Left lobe of liver (tissue), 2 donors: ENCODE data around the gene RPSA. TPM values are rescaled to one million over a fixed set of nuclear protein-coding genes. Genes with fewer than 3 reads are reported as not detected.
"Not testable (repeated sequence)": the region's sequence is repeated elsewhere in the genome, so short reads cannot be mapped to it uniquely, and the experiment has no call there.

Source experiments
- ATAC-seq: fragments of 200-7000 bp; cut with Tn5 transposase; one replicate; pipeline ENCODE4 v1.9.1; 2020; ENCODE audit warnings: mild to moderate bottlenecking, moderate library complexity
- DNase-seq: peaks from one replicate; pipeline ENCODE4 v3.0.0-alpha.2; 2020; ENCODE audit warnings: low spot score
- total RNA-seq: library from RNA; stranded (reverse); gene quantifications from one replicate; pipeline ENCODE4 v1.2.1, GENCODE V29; 2021
- donor health status: DM: no; HTN: no; CAD: no; lungs with moderate emphysema.
- donor health status: DM: no; HTN: yes; CAD: no.

The RPSA gene
- total RNA-seq, 1 donor from 2014 or later = 280 TPM

DNA sequence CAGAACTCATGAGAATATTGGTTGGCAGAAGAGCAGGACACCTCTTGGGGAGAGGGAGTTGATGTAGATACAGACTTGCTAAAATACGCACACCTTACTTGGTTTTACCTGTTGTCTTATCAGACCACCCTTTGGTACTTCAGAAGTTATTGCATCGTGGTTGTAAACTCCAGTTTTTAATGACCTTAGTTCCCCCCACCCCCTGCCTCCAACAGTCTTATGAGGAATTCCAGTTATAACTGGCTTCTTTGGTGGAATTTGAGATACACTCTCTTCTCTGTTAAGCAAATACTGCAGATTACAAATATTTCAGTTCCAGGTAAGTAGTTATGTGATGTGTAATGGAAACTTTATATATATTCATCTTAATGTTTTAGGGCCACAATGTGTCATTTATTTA is 18.4 kb upstream of the RPSA start:
- ATAC-seq (no peak), DNase-seq (no peak)

DNA sequence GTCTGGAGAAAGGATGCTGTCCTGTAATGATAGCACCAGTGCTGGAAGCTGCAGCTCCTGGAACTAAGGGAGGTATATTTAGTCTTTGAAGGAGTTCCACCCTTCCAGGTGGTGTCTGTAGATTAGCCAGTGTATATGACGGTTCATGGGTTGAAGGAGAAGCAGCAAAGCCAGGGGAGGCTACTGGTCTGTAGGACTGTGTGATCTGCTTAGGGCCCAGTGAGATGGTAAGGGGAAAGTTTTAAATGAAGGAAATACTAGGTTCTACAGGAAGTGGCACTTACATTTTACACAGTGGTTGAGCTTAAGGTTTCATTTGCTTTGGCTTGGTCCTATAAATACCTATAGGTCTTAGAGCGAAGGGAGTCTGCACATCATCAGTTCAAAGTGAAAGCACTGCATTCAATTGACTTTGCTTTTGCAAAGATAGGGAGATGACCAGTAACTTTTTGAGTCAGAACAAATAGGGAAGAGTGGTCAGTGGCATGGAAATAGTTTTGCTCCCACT is 17.7 kb upstream of the RPSA start:
- no peak for ATAC-seq
- DNase-seq = no peak

DNA sequence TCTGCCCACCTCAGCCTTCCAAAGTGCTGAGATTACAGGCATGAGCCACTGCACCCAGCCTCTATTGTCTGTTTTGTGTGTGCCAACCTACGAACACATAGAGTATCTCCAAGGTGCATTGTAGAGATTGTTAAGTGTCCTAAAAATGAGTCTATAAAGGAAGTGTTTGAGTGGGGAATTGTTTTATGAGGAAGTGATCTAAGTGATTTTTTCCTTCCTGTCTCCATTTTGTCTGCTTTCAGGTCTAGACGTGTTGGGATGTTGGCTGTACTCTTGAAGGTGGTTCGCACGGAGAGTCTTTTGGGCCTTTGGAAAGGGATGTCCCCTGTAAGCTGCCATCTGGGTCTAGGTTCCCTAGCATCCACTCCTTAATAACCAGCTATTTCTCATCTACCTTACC is 16.3 kb upstream of the RPSA start:
- no peak for DNase-seq

DNA sequence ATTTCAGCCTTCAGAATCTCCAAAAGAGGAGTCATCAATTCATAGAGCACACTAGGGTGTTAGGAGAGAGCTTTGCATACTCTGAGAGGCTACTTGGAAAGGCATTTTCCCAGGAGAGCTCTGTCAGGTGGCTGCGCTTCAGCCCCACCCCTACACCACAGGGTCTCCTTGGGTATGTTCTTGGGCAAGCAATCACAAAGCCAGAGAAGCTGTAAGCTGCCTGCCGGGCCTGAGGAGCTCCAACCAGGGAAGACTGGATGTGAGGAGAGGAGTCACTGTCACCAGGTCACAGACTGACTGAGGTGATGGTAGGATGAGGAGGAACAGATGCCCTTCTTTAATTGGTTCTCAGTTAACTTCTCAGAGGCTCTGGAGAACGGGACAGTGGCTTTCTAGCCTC is 9.8 kb upstream of the RPSA start:
- no peak for DNase-seq
- ATAC-seq = no peak

More for the DNA sequence above, 16.3 kb upstream of the RPSA start:
- no peak for ATAC-seq

DNA sequence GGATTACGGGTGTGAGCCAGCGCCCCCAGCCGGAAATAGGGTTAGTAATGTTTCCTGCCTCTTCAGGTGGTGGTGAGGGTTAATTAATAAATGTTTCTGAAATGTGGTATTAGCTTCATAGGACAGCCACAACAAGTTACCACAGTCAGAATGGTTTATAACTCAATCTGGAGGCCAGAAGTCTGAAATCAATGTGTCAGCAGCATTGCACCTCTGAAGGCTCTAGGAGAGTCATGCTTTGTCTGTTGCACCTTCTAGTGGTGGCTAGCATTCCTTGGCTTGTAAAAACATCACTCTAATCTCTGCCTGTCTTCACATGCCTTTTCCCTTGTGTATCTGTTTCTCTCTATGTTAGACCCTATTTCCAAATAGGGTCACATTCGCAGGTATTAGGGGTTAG is 7.8 kb upstream of the RPSA start:
- no peak for ATAC-seq
- no peak for DNase-seq

DNA sequence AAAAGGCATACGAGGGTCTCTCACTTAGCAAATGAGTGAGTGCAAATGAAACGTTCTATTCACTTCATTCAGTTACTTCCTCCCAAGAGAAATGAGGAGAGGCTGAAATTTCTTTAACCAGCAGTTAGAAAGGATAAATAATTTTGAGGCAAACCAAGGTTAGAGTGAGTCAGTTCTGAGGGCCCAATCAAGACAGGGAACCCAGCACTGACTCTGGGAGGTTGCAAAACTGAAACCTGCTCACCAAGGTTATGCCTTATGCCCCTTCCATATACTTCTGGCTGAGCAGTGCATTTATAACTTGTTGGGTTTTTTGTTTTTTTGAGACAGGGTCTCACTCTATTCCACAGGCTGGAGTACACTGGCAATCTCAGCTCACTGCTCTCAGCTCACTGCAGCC is 4.5 kb upstream of the RPSA start:
- ATAC-seq (no peak), DNase-seq (no peak)

DNA sequence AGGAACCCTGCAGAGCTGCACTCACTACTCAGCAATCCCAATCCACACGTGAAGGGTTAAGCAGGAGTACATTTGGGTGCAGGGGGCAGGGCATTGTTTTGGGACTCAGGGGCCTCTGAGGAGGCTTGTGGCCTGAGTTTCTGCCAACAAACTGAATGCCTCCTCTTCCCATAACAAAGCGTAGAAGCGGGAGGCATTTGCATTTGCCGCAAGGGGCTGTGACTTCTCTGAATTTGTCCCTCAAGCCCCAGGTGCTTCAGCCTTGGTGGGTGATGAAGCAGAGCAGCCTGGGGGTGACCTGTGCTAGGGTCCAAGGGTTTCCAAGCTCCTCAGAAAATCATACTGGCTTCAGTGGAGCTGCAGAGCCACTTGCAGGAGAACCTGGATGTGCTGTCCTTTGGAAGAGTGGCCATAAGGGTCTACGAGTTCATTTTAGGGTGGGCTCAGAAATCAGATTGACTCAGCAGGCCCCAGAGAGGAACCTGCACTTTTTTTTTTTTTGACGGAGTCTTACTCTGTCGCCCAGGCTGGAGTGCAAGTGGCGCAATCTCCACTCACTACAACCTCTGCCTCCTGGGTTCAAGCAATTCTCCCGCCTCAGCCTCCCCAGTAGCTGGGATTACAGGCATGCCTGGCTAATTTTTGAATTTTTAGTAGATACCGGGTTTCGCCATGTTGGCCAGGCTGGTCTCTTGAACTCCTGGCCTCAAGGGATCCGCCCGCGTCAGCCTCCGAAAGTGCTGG is 1.4 kb upstream of the RPSA start:
- ATAC-seq (no peak), DNase-seq (no peak)

DNA sequence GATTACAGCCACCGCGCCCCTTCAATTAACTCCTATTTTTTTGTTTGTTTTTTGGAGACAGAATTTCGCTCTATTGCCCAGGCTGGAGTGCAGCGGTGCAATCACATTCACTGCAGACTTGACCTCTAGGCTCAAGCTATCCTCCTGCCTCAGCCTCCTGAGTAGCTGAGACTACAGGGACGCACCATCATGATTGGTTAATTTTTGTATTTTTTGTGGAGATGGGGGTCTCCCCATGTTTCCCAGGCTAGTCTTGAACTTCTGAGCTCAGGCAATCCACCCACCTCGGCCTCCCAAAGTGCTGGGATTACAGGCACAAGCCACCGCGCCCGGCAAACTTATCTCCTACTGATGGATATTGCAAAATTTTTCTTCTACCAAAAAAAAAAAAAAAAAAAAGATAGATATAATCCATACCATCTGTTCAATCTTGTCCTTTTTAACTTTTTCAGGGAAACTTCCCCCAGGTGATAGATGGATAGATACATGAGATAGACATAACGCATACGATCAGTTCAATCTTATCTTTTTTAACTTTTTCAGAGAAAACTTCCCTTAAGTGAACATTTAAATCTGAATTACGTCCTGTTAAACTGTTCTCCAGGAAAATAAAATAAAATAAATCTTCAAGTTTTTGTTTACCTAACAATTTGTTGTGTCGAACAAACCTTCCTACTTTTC is 693 bp upstream of the RPSA start:
- ATAC-seq = no peak

DNA sequence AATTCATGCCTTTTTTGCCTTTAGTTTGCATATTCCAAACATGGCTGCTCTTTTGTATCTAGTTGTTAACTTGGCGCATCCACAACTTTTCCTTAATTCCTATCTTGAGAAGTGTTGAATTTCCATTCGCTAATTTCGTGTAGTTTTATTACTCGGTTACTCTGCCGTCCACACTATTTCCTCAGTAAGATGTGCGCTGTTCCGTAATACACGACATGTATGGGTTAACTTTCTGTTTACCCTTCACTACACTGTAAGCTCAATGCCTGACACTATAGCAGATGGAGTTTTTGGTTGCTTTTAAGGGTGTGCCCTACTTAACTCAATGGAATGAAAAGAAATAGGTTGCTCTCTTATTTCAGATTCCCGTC is 724 bp downstream of the RPSA start:
- ATAC-seq (no peak), DNase-seq (no peak)

More for the DNA sequence above, 693 bp upstream of the RPSA start:
- no peak for DNase-seq

DNA sequence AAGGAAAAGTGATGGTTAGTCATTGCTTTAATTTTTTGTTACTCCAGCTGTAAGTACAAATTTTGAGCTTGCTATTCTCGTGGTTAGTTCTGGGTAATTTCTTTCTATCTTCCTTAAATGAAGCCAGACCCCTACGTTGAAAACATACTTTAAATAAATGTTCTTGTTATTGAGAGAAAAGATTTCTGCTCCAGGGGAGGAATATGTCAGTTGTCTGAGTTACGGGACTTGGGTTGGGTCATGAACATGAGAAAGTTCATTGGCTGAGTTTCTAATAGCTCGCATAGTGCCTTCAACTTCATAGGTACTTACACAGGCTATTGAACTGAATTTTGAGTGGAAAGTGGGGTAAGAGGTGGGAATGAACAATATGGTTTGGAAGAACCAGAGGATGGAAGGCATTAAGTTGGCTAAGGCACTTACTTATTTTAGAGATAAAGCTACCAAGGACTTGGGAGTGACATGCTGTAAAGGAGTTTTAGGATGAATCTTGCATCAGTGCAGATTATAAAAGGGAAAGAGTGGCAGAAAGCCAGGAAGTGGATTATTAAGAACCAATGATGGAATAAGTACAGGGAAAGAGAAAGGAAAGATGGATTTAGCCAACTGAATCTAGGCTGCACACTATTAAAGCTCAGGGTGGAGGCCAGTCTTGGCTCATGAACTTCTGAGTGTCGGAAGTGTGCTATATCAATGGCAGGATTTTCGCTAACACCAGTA is 1.4 kb downstream of the RPSA start:
- DNase-seq (no peak), ATAC-seq (no peak)

DNA sequence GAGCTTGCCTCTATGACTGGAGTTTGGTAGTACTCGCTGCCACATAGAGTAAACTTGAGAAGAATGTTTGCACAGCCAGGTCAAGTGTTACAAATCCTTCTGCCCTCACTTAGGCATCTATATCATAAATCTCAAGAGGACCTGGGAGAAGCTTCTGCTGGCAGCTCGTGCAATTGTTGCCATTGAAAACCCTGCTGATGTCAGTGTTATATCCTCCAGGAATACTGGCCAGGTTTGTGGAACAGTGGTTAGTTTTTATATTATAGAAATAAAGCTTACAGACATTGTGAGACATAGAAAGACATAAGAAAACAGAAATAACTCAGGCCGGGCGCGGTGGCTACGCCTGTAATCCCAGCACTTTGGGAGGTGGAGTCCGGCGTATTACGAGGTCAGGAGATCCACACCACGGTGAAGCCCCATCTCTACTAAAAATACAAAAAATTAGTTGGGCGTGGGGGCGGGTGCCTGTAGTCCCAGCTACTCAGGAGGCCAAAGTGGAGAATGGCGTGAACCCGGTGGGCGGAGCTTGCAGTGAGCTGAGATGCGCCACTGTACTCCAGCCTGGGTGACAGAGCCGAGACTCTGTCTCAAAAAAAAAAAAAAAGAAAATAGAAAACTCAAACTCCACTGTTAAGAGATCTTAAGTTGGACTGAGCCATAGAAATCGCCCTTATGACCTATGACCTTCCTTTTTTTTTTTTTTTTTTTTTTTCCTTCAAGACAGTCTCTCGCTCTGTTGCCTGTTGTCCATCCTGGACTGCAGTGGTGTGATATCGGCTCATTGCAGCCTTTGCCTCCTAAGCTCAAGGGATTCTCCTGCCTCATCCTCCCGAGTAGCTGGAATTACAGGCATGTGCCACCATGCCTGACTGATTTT is 2.2 kb downstream of the RPSA start:
- no peak for ATAC-seq

DNA sequence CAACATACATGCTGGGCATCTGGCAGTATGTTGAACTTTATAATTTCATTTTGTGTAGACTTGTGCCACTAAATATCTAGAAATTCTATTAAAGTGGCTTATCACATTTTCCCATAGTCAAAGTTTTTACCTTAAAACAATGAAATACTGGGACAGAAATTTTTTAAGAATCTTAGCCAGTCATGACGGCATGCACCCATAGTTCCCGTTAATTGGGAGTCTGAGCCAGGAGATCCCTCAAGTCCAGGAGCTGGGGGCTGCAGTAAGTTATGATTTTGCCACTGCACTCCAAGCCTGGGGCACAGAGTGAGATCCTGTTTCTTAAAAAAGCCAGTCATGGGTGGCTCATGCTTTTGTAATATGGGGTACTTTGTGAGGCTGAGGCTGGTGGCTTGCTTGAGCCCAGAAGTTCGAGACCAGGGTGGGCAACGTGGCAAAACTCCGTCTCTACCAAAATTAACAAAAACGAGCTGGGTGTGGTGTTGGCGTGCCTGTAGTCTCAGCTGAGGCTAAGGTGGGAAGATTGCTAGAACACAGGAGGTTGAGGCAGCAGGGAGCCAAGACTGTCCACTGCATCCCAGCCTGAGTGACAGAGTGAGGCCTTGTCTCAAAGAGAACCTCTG is 3.1 kb downstream of the RPSA start:
- ATAC-seq = no peak
- no peak for DNase-seq

More for the DNA sequence above, 2.2 kb downstream of the RPSA start:
- no peak for DNase-seq

DNA sequence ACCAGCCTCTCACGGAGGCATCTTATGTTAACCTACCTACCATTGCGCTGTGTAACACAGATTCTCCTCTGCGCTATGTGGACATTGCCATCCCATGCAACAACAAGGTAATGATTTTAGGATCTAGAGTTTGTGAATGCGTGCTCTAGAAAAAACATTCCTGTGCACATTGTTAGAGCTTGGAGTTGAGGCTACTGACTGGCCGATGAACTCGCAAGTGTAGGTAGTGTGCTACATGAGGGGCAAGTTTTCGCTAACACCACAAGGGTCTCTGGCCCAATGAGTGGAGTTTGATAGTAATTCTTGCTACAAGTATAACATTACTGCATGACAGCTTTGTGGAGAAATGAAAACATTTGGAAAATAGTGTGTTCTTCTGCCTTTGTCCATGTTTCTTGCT is 4.4 kb downstream of the RPSA start:
- ATAC-seq = no peak
- DNase-seq = no peak

DNA sequence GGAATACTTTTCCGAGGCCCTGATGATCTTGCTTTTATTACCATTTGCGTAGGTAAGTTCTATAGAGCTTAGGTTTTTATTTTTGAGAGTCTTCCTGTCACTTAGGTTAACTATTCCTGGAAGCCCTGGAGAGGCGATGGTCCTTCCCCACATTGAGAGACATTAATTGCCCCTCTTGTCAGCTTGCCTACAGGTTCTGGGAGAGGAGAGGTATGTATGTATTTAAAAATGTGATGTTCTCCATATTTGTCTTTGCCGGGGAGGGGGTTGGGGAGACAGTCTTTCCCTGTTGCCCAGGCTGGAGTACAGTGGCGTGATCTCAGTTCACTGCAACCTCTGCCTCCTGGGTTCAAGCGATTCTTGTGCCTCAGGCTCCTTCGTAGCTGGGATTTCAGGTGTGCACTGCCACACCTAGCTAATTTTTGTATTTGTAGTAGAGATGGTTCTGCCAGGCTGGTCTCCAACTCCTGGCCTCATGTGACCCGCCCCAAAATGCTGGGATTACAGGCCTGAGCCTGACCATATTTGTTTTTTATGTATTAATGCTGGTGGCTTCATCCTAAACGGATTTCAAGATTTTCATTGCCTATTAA is 6.2 kb downstream of the RPSA start:
- ATAC-seq = no peak
- no peak for DNase-seq

DNA sequence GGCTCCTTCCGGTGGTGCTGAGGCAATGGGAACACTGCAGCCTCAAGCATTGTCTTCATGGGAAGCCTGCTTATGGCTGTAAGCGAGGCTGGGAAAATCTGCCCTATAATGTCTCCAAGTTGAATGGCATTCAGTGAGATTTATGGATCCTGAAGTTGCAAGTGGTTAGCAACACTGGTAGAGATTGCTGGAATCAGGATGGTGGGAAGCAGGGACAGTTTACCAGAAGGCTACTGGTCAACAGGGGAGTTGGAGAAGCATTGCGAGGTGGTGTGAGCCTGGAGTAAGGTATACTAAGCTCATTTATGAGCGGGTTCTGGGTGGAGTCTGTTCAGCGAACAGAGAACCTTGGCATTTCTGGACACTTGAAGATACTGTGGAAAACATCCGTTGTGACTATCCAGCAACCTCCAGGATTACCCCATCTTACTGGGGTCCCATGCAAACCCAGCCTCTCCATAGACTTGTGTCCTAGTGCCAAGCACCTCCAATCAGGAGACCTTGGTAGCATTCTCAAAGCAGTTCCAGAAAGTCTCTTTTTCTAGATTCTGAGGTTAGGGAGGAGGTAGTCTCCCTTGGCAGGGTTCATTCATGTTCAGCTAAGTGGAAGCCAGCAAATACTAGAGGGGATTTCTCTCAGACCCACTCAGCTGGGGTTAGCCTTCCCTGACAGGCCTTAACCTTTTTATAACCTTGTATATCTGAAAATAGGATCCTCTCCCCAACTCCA is 7.3 kb downstream of the RPSA start:
- no peak for ATAC-seq

DNA sequence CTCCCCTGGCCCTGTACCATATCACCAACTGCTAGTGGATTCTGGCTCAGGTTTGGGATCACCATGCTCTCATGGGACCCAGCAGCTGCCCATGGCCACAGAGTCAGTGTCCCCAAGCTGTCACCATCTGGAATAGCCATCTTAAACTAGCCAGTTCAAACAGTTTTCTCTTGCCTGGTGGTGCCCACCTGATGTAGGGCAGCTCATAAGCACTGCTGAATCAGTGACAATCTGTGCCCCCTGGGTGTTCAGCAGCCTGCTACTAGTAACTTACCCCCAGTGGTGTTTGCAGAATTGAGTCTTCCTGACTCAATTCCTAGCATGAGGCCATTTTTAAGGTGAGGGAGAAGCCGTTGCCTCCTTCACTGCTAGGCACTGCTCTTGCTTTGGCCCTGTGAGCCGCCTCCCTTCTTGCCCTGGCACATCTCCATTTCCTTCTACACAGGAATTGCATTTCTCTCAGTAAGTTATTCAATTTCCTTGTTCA is 7.9 kb downstream of the RPSA start:
- DNase-seq (no peak), ATAC-seq (no peak)

More for the DNA sequence above, 7.3 kb downstream of the RPSA start:
- no peak for DNase-seq

DNA sequence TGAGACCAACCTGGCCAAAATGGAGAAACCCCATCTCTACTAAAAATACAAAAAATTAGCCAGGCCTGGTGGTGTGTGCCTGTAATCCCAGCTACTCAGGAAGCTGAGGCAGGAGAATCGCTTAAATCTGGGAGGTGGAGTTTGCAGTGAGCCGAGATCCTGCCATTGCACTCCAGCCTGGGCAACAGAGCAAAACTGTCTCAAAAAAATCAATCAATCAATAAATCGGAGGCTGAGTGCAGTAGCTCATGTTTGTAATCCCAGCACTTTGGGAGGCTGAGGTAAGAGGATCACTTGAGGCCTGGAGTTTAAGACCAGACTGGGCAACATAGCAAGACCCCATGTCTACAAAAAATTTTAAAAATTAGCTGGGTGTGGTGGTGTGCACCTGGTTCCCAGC is 8.8 kb downstream of the RPSA start:
- ATAC-seq, DNase-seq: not testable (repeated sequence)

DNA sequence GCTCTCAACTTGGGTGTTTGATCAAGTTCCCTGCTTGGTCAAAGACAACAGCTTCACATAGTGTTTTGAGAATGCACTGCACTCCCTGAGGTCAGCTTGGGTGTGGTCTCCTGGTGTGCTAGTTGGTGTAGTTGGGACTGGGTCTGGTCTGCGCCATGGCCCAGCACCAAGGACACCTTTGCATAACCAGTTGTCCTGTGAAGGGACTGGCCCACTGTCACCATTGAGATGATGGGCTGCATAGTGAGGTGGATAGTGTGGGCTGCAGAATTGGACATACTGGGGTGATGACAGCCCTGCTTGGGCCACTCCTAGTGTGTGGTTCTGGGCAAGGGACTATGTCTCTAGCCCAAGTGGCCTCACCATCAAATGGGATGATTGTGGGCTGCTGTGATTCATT is 9.5 kb downstream of the RPSA start:
- DNase-seq (no peak), ATAC-seq (peak; percentile 21)

DNA sequence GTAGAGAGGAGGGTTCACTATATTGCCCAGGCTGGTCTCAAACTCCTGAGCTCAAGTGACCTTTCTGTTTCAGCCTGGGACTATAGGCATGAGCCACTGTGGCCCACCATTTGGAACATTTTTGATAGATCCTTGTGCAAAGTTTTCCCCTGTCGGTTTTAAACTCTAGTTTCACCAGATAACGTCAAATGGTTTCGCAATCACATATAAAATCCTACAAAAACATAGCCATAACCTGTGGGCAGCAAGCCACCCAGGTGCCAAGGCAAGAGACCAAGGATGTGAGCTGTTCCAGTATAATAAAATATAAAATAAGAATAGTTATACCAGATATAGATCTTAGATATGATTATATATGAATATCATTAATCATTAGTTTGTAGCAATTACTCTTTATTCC is 10.5 kb downstream of the RPSA start:
- ATAC-seq = not testable (repeated sequence)

More for the DNA sequence above, 10.5 kb downstream of the RPSA start:
- not testable (repeated sequence) for DNase-seq
